Vagina (tissue), 2 donors: ENCODE measurements around the gene DMD. TPM values are rescaled to one million over a fixed set of nuclear protein-coding genes. Genes with fewer than 3 reads are reported as not detected.

Experiments
- DNase-seq, 2 donors: peaks; one replicate each; pipeline ENCODE4 v3.0.0-alpha.2; 2017; ENCODE audit errors: extremely low spot score in 2 of 2
- H3K27ac ChIP-seq: fragments of 200-600 bp; sonication (generic); one replicate; pipeline ENCODE4 v1.5.1; 2019
- H3K27me3 ChIP-seq: fragments of 200-600 bp; sonication (generic); one replicate; pipeline ENCODE4 v1.5.1; 2019
- H3K36me3 ChIP-seq, 2 donors: fragments of 200-600 bp; sonication (generic); one replicate each; pipeline ENCODE4 v1.5.1; 2017 to 2019
- H3K4me1 ChIP-seq: fragments of 200-600 bp; sonication (generic); one replicate; pipeline ENCODE4 v1.5.1; 2019
- H3K4me3 ChIP-seq, 2 donors: fragments of 200-600 bp; sonication (generic); 1 replicate in 1 of 2; 2 replicates in 1 of 2; pipeline ENCODE4 v1.5.1; 2016 to 2019
- H3K9me3 ChIP-seq: fragments of 200-600 bp; sonication (generic); one replicate; pipeline ENCODE4 v1.5.1; 2019
- CTCF ChIP-seq, 3 experiments: fragments of 450-650 bp in 2 of 3; fragments of 200-600 bp in 1 of 3; sonication (generic) in 1 of 3; IDR thresholded peaks; one replicate each; pipeline ENCODE4 v1.5.1; 2017 to 2019; ENCODE audit warnings: antibody characterized with exemption in 3 of 3, mild to moderate bottlenecking in 2 of 3, moderate library complexity in 2 of 3
- POLR2A ChIP-seq, 2 donors: fragments of 450-650 bp; IDR thresholded peaks; one replicate each; pipeline ENCODE4 v1.6.1; 2017; ENCODE audit warnings: antibody characterized with exemption in 2 of 2, mild to moderate bottlenecking in 2 of 2, moderate library complexity in 2 of 2
- POLR2AphosphoS5 ChIP-seq, 2 donors: sonication (generic); formaldehyde crosslinking; IDR thresholded peaks; one replicate each; pipeline ENCODE4 v1.9.0; 2017; ENCODE audit warnings: antibody characterized with exemption in 2 of 2, mild to moderate bottlenecking in 2 of 2, low read depth in 1 of 2; ENCODE audit not compliant: insufficient read depth in 1 of 2
- intact Hi-C: fragments of 100-400 bp; cut with DNase I; formaldehyde crosslinking; loops from one replicate; pipeline ENCODE4 v1.15.1; 2023
- total RNA-seq: library from RNA; depleted of rRNA; stranded (reverse); fragments of >200 nt; gene quantifications from one replicate; pipeline ENCODE4 v1.2.3, GENCODE V29; 2016

DMD gene
- total RNA-seq, 1 donor from 2014 or later, result 25.8 TPM

- DNase-seq, result no peak
- Histone ChIP-seq H3K36me3 (no peaks in the 10 kb centered on the region), H3K27me3 (no peaks in the 10 kb centered on the region), H3K4me3 (no peak overlapping the region), H3K27ac (no peak overlapping the region), H3K9me3 (no peaks in the 10 kb centered on the region), H3K4me1 (no peaks in the 10 kb centered on the region)
- intact Hi-C loops, result no loop called here
- TF ChIP-seq CTCF (IDR thresholded peaks at IDR 0.05) (no peak), POLR2A (IDR thresholded peaks at IDR 0.05) (no peak), POLR2AphosphoS5 (IDR thresholded peaks at IDR 0.05; ENCODE audit: insufficient read depth in 1 of 2, low read depth in 1 of 2) (no peak)
Observed at GRCh38 chrX:31190221-31190975, 2021.0 kb downstream of the DMD start.

- Histone ChIP-seq H3K36me3 (no peaks in the 10 kb centered on the region), H3K4me3 (no peak overlapping the region), H3K9me3 (no peaks in the 10 kb centered on the region), H3K27me3 (no peaks in the 10 kb centered on the region), H3K27ac (no peak overlapping the region), H3K4me1 (no peaks in the 10 kb centered on the region)
- TF ChIP-seq POLR2AphosphoS5 (IDR thresholded peaks at IDR 0.05; ENCODE audit: insufficient read depth in 1 of 2, low read depth in 1 of 2), result no peak
- TF ChIP-seq CTCF (IDR thresholded peaks at IDR 0.05), result no peak
- no peak for TF ChIP-seq POLR2A (IDR thresholded peaks at IDR 0.05)
- no peak for DNase-seq
- intact Hi-C loops, result no loop called here
Observed at GRCh38 chrX:31186693-31187338, 2024.5 kb downstream of the DMD start.

- Histone ChIP-seq H3K36me3 (no peaks in the 10 kb centered on the region), H3K9me3 (no peaks in the 10 kb centered on the region), H3K4me3 (no peak overlapping the region), H3K4me1 (no peaks in the 10 kb centered on the region), H3K27ac (no peak overlapping the region), H3K27me3 (no peaks in the 10 kb centered on the region)
- no peak for DNase-seq
- TF ChIP-seq POLR2A (IDR thresholded peaks at IDR 0.05) (no peak), CTCF (IDR thresholded peaks at IDR 0.05) (no peak), POLR2AphosphoS5 (IDR thresholded peaks at IDR 0.05; ENCODE audit: insufficient read depth in 1 of 2, low read depth in 1 of 2) (no peak)
- intact Hi-C loops, result no loop called here
Observed at GRCh38 chrX:31185884-31186283, 2025.5 kb downstream of the DMD start.

- H3K27ac ChIP-seq, result no peak overlapping the region
- intact Hi-C loops, result no loop called here
Observed at GRCh38 chrX:31181377-31182000, 2029.9 kb downstream of the DMD start.

More at GRCh38 chrX:31181377-31182000, 2029.9 kb downstream of the DMD start:
- Histone ChIP-seq H3K36me3 (no peaks in the 10 kb centered on the region), H3K9me3 (no peaks in the 10 kb centered on the region), H3K4me1 (no peaks in the 10 kb centered on the region), H3K4me3 (no peak overlapping the region), H3K27me3 (no peaks in the 10 kb centered on the region)
- TF ChIP-seq CTCF (IDR thresholded peaks at IDR 0.05), result no peak
- no peak for DNase-seq
